GM12878 (cell line): ENCODE results near the gene C6orf120.

Experiments used
- BCL11A ChIP-seq: IDR thresholded peaks from 2 replicates; pipeline ENCODE4 v1.6.1; 2011; ENCODE audit warnings: low read depth, low read length
- PML ChIP-seq: IDR thresholded peaks from 2 replicates; pipeline ENCODE4 v1.6.1; 2012; ENCODE audit warnings: low read length, inconsistent platforms
- POLR2A ChIP-seq: IDR thresholded peaks from 2 replicates; pipeline ENCODE4 v1.6.1; 2011; ENCODE audit warnings: low read depth, mild to moderate bottlenecking, low read length
- RELA ChIP-seq: fragments of 450-650 bp; IDR thresholded peaks from 2 replicates; pipeline ENCODE4 v1.8.0; 2014; ENCODE audit warnings: borderline replicate concordance; ENCODE audit not compliant: partially characterized antibody
- REST ChIP-seq: IDR thresholded peaks from 2 replicates; pipeline ENCODE4 v1.6.1; 2012; ENCODE audit warnings: mild to moderate bottlenecking, low read depth, low read length
- SP1 ChIP-seq: IDR thresholded peaks from one replicate; pipeline ENCODE4 v1.6.1; 2011; ENCODE audit warnings: low read depth, low read length
- SPI1 ChIP-seq: IDR thresholded peaks from 2 replicates; pipeline ENCODE4 v1.6.1; 2011; ENCODE audit warnings: low read depth, mild to moderate bottlenecking, low read length, moderate library complexity, borderline replicate concordance; ENCODE audit not compliant: insufficient read depth
- SUZ12 ChIP-seq: fragments of 200-600 bp; sonication (generic); IDR thresholded peaks from one replicate; pipeline ENCODE4 v1.6.1; 2018; ENCODE audit warnings: antibody characterized with exemption, mild to moderate bottlenecking; ENCODE audit not compliant: unreplicated experiment
- TAF1 ChIP-seq: IDR thresholded peaks from 2 replicates; pipeline ENCODE4 v1.6.1; 2011; ENCODE audit warnings: mild to moderate bottlenecking, low read depth, low read length, borderline replicate concordance
- ZNF687 ChIP-seq: fragments of 450-650 bp; IDR thresholded peaks from 2 replicates; pipeline ENCODE4 v1.6.1; 2017; ENCODE audit warnings: mild to moderate bottlenecking, moderate library complexity
- ZSCAN29 ChIP-seq: fragments of 450-650 bp; IDR thresholded peaks from 2 replicates; pipeline ENCODE4 v1.6.1; 2017; ENCODE audit warnings: mild to moderate bottlenecking, moderate library complexity
- ZZZ3 ChIP-seq: IDR thresholded peaks from 2 replicates; pipeline ENCODE4 v1.6.1; 2011; ENCODE audit warnings: low read depth; ENCODE audit not compliant: control insufficient read depth, insufficient read length

- TF ChIP-seq SP1 (no peak), POLR2A (peak; percentile 60), ZNF687 (no peak), ZZZ3 (no peak), BCL11A (no peak), SPI1 (no peak), ZSCAN29 (no peak), RELA (no peak), SUZ12 (no peak), REST (no peak), TAF1 (no peak), PML (no peak)
Measured at GRCh38 chr6:169723991-169724493, 22.1 kb downstream of the C6orf120 start.
